Natural killer cell (primary cell): ENCODE measurements around the gene OR51L1. TPM values are rescaled to one million over a fixed set of nuclear protein-coding genes. Genes with fewer than 3 reads are reported as not detected.

Source experiments
- ATAC-seq, 3 donors: fragments of 150-1000 bp in 2 of 3; fragments of 200-7000 bp in 1 of 3; cut with Tn5 transposase; 1 replicate in 1 of 3; 2 replicates in 2 of 3; pipeline ENCODE4 v1.10.0; 2021; ENCODE audit warnings: mild to moderate bottlenecking in 2 of 3, moderate library complexity in 2 of 3
- DNase-seq, 2 donors: peaks; one replicate each; pipeline versions ENCODE4 v3.0.0 to v3.0.0-alpha.2; 2013 to 2021; ENCODE audit warnings: mixed read lengths in 1 of 2
- H3K27ac ChIP-seq: one replicate; pipeline ENCODE4 v1.5.1; 2013; ENCODE audit warnings: mild to moderate bottlenecking, low read length
- H3K27me3 ChIP-seq: one replicate; pipeline ENCODE4 v1.6.1; 2013; ENCODE audit warnings: low read length; ENCODE audit not compliant: control insufficient read depth, insufficient read depth
- H3K36me3 ChIP-seq: one replicate; pipeline ENCODE4 v1.6.1; 2013; ENCODE audit warnings: low read length; ENCODE audit not compliant: control insufficient read depth, insufficient read depth
- H3K4me1 ChIP-seq: one replicate; pipeline ENCODE4 v1.6.1; 2013; ENCODE audit warnings: low read length; ENCODE audit not compliant: control insufficient read depth, insufficient read depth
- H3K4me3 ChIP-seq: one replicate; pipeline ENCODE4 v1.5.1; 2013; ENCODE audit warnings: low read length
- H3K9me3 ChIP-seq: one replicate; pipeline ENCODE4 v1.6.1; 2013; ENCODE audit warnings: low read length; ENCODE audit not compliant: control insufficient read depth, insufficient read depth
- H3K27ac Mint-ChIP-seq, 2 donors: one replicate each; pipeline ENCODE4 v1.8.0; 2022; ENCODE audit warnings: mild to moderate bottlenecking in 2 of 2, mixed read lengths in 2 of 2, moderate library complexity in 1 of 2
- H3K27me3 Mint-ChIP-seq, 2 donors: one replicate each; pipeline ENCODE4 v1.8.0; 2022; ENCODE audit warnings: low read depth in 2 of 2, mixed read lengths in 2 of 2
- H3K36me3 Mint-ChIP-seq: one replicate; pipeline ENCODE4 v1.8.0; 2022; ENCODE audit warnings: mixed read lengths
- H3K4me1 Mint-ChIP-seq, 2 donors: one replicate each; pipeline ENCODE4 v1.8.0; 2022; ENCODE audit warnings: mixed read lengths in 2 of 2
- H3K4me3 Mint-ChIP-seq: one replicate; pipeline ENCODE4 v1.8.0; 2022; ENCODE audit warnings: mild to moderate bottlenecking, moderate library complexity, mixed read lengths
- H3K9me3 Mint-ChIP-seq, 2 donors: one replicate each; pipeline ENCODE4 v1.8.0; 2022; ENCODE audit warnings: mixed read lengths in 2 of 2
- CTCF ChIP-seq: fragments of 200-600 bp; IDR thresholded peaks from one replicate; pipeline ENCODE4 v1.8.0; 2022; ENCODE audit warnings: antibody characterized with exemption
- WGBS: methylation state at CpG from one replicate; pipeline ENCODE4 v1.1.7; 2013; ENCODE audit warnings: missing lambda C conversion rate; ENCODE audit not compliant: insufficient coverage; 5-methylcytosine and 5-hydroxymethylcytosine counted together
- intact Hi-C: fragments of 100-400 bp; cut with micrococcal nuclease; formaldehyde crosslinking; loops from one replicate; pipeline ENCODE4 v1.14.2; 2022
- total RNA-seq, 4 donors: library from RNA; stranded (reverse); fragments of 120-200 nt in 1 of 4; gene quantifications; one replicate each; pipeline versions ENCODE4 v1.2.3 to v1.2.4, GENCODE V29; 2013 to 2022

OR51L1 gene
- total RNA-seq, 3 donors from 2014 or later (not counting 1 experiment from before 2014, with no cell fraction given) = not detected

- intact Hi-C loops = no loop called here
- Mint-ChIP-seq H3K27me3 (peaks cover 0 to 3% of the 10 kb centered on the region in 2 donors), H3K9me3 (no peaks in the 10 kb centered on the region), H3K36me3 (no peaks in the 10 kb centered on the region), H3K4me1 (no peaks in the 10 kb centered on the region), H3K4me3 (no peak overlapping the region), H3K27ac (no peak overlapping the region)
- 57% methylated on average over 5 of the region's 6 CpGs for WGBS
- Histone ChIP-seq H3K9me3 (no peaks in the 10 kb centered on the region), H3K36me3 (no peaks in the 10 kb centered on the region), H3K4me1 (no peaks in the 10 kb centered on the region), H3K27me3 (no peaks in the 10 kb centered on the region), H3K4me3 (no peak overlapping the region), H3K27ac (no peak overlapping the region)
- ATAC-seq (no peak), DNase-seq (peak in 1 of 2 donors; percentile 20)
- no peak for TF ChIP-seq CTCF
Observed at GRCh38 chr11:5004424-5005274, 10.0 kb downstream of the OR51L1 start.

GRCh38 chr11:5007561-5007960 lies 12.9 kb downstream of the OR51L1 start:
- Histone ChIP-seq H3K4me1 (no peaks in the 10 kb centered on the region), H3K36me3 (no peaks in the 10 kb centered on the region), H3K27me3 (no peaks in the 10 kb centered on the region), H3K9me3 (no peaks in the 10 kb centered on the region), H3K4me3 (no peak overlapping the region), H3K27ac (no peak overlapping the region)
- DNase-seq (no peak), ATAC-seq (no peak)
- H3K27me3 Mint-ChIP-seq = peaks cover 0 to 3% of the 10 kb centered on the region in 2 donors
- no peak overlapping the region for H3K4me3 Mint-ChIP-seq
- H3K4me1 Mint-ChIP-seq = no peaks in the 10 kb centered on the region
- no peak overlapping the region for H3K27ac Mint-ChIP-seq
- no peak for TF ChIP-seq CTCF
- intact Hi-C loops = no loop called here
- H3K36me3 Mint-ChIP-seq = no peaks in the 10 kb centered on the region
- no peaks in the 10 kb centered on the region for H3K9me3 Mint-ChIP-seq
- 49% methylated on average over 2 of the region's 2 CpGs for WGBS

GRCh38 chr11:5011254-5011653 lies 16.6 kb downstream of the OR51L1 start:
- Mint-ChIP-seq H3K9me3 (peaks cover 0 to 2% of the 10 kb centered on the region in 2 donors), H3K4me3 (no peak overlapping the region), H3K4me1 (no peaks in the 10 kb centered on the region), H3K36me3 (no peaks in the 10 kb centered on the region), H3K27ac (no peak overlapping the region), H3K27me3 (peaks cover 0 to 3% of the 10 kb centered on the region in 2 donors)
- H3K27me3 ChIP-seq = no peaks in the 10 kb centered on the region
- DNase-seq (no peak), ATAC-seq (no peak)
- H3K4me3 ChIP-seq = no peak overlapping the region
- H3K4me1 ChIP-seq = no peaks in the 10 kb centered on the region
- no peak for TF ChIP-seq CTCF
- intact Hi-C loops = no loop called here
- H3K36me3 ChIP-seq = no peaks in the 10 kb centered on the region
- WGBS = 80% methylated on average over 7 of the region's 8 CpGs
- H3K9me3 ChIP-seq = no peaks in the 10 kb centered on the region
- no peak overlapping the region for H3K27ac ChIP-seq

- intact Hi-C loops = no loop called here
- Mint-ChIP-seq H3K4me1 (no peaks in the 10 kb centered on the region), H3K36me3 (no peaks in the 10 kb centered on the region), H3K27ac (no peak overlapping the region), H3K9me3 (peaks cover 0 to 2% of the 10 kb centered on the region in 2 donors), H3K4me3 (no peak overlapping the region), H3K27me3 (no peaks in the 10 kb centered on the region)
- no peak for DNase-seq
- Histone ChIP-seq H3K27ac (no peak overlapping the region), H3K36me3 (no peaks in the 10 kb centered on the region), H3K9me3 (no peaks in the 10 kb centered on the region), H3K4me1 (no peaks in the 10 kb centered on the region), H3K4me3 (no peak overlapping the region), H3K27me3 (no peaks in the 10 kb centered on the region)
- WGBS = 76% methylated on average over 1 of the region's 1 CpG
- no peak for ATAC-seq
- TF ChIP-seq CTCF = no peak
Observed at GRCh38 chr11:5013012-5013411, 18.4 kb downstream of the OR51L1 start.
